ENCODE measurements around the gene RPAP2.
"Not testable (repeated sequence)": the region's sequence is repeated elsewhere in the genome, so short reads cannot be mapped to it uniquely, and the experiment has no call there.

RPAP2 gene

DNA sequence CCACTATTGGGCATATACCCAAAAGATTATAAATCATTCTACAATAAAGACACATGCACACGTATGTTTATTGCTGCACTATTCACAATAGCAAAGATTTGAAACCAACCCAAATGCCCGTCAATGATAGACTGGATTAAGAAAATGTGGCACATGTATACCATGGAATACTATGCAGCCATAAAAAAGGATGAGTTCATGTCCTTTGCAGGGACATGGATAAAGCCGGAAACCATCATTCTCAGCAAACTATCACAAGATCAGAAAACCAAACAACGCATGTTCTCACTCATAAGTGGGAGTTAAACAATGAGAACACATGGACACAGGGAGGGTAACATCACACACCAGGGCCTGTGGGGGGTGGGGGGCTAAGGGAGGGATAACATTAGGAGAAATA, 95.1 kb downstream of the RPAP2 start:
- H3K36me3 Mint-ChIP-seq; H3K4me1 Mint-ChIP-seq; H3K27ac Mint-ChIP-seq; ATAC-seq; DNase-seq (ENCODE audit: low spot score in 2 of 2); H3K4me3 Mint-ChIP-seq: not testable (repeated sequence)
- peaks cover 22% of the 10 kb centered on the region for H3K9me3 Mint-ChIP-seq

DNA sequence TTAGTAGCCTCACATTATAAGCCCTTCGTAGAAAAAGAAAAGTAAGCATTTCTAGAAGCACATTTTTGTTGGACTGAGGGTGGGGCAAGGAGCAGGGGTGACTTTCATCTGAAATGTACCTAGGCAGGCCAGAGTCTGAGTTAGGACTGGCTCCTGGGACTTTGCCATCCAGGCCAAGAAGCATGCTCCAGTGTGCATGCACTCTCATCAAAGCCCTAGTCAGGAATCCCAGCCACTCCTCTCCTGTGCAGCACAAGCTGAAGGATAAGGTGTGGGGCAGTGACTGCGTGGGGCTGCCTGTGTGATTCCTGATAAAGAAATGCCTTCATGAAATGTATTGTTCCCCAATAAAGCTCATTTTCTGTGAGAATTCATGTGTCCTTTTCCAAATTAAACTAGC, 99.7 kb downstream of the RPAP2 start:
- Mint-ChIP-seq H3K4me3 (no peak overlapping the region), H3K36me3 (no peaks in the 10 kb centered on the region), H3K9me3 (peaks cover 6% of the 10 kb centered on the region), H3K27ac (no peak overlapping the region), H3K4me1 (no peaks in the 10 kb centered on the region)
- DNase-seq (ENCODE audit: low spot score in 2 of 2) (no peak), ATAC-seq (no peak)

DNA sequence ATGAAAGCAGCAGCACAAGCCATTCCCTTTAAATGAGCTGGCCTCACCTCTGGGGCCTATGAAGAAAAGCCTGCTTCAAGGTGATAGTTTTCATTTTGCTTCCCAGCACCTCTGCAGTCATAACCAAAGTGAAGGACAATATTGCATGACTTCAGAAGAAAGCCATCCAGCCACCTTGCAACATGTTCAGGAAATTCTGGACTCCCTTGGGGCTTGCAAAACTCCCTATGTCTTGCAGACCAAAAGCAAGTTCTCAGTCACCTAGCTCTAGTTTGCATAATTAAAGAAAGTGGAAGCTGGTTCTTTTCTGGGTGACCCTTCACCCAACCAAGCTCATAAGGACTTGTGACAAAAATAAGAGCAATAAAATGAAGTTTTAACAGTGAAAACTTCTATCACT, 100.2 kb downstream of the RPAP2 start:
- H3K4me1 Mint-ChIP-seq, result no peaks in the 10 kb centered on the region
- ATAC-seq (peak; percentile 40), DNase-seq (ENCODE audit: low spot score in 2 of 2) (no peak)
- no peaks in the 10 kb centered on the region for H3K36me3 Mint-ChIP-seq
- H3K4me3 Mint-ChIP-seq, result no peak overlapping the region
- no peak overlapping the region for H3K27ac Mint-ChIP-seq
- peaks cover 8% of the 10 kb centered on the region for H3K9me3 Mint-ChIP-seq

DNA sequence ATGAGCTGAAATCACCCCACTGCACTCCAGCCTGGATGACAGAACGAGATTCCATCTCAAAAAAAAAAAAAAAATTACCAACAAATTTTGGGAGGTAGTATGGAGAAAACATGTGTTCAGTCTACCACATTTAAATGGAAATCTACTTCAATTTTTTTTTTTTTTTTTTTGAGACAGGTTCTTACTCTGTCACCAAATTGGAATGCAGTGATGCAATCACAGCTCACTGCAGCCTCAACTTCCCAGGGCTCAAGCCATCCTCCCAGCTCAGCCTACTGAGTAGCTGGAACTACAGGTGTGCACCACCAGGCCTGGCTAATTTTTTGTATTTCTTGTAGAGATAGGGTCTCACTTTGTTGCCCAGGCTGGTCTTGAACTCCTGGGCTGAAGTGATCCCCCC, 105.8 kb downstream of the RPAP2 start:
- Mint-ChIP-seq H3K9me3 (peaks cover 9% of the 10 kb centered on the region), H3K36me3 (no peaks in the 10 kb centered on the region), H3K4me1 (peaks cover 9% of the 10 kb centered on the region), H3K4me3 (no peak overlapping the region), H3K27ac (no peak overlapping the region)
- DNase-seq (ENCODE audit: low spot score in 2 of 2) (no peak), ATAC-seq (no peak)

DNA sequence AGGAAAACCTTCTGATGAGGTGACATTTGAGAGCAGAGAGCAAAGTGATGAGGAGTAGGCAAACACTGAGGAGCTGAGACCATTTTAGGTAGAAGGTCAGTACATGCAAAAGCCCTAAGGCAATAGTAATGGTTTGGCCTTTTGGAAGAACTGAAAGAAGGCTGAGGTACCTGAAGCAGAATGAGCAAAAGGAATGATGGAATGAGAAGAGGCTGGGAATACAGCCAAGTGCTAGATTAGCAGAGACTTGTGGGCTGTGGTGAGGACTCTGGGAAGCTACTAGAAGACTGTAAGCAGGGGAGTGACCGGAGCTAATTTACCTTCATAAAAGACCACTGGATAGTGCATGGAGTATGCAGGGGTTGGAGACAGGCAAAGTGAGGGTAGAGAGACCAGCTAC, 110.0 kb downstream of the RPAP2 start:
- Mint-ChIP-seq H3K9me3 (peaks cover 3% of the 10 kb centered on the region), H3K36me3 (no peaks in the 10 kb centered on the region), H3K4me3 (no peak overlapping the region), H3K4me1 (peaks cover 31% of the 10 kb centered on the region), H3K27ac (no peak overlapping the region)
- ATAC-seq, result no peak
- no peak for DNase-seq (ENCODE audit: low spot score in 2 of 2)

DNA sequence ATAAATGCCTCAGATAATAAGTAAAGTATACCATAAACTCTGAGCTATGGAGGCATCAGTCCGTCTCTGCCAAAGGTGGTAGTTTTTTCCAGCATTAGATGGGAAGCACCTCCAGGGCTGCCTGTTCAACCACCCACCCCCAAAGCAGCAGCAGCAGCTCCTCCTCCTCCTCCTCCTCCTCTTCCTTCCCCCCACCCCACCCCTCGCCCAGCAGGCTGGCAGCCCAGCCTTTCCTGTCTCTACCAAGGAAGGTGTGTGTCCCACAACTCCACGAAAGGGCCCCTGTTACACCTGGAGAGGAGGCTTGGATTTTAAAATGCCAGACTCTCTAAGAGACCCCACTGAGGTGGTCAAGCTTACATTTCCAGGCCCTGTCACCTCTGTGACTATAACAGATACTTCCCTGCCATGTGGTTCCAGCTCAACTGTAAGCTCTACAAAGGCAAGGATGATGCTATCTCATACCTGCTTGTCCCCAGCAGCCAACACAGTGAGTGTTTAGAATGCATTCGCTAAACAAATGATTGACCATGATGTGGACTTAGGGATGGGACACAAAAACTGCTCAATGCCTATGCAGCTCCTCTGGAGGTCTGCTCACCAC, 111.2 kb downstream of the RPAP2 start:
- no peak for DNase-seq (ENCODE audit: low spot score in 2 of 2)
- peak; percentile 9 for ATAC-seq
- Mint-ChIP-seq H3K36me3 (no peaks in the 10 kb centered on the region), H3K9me3 (no peaks in the 10 kb centered on the region), H3K4me3 (no peak overlapping the region), H3K27ac (no peak overlapping the region), H3K4me1 (peaks cover 31% of the 10 kb centered on the region)

DNA sequence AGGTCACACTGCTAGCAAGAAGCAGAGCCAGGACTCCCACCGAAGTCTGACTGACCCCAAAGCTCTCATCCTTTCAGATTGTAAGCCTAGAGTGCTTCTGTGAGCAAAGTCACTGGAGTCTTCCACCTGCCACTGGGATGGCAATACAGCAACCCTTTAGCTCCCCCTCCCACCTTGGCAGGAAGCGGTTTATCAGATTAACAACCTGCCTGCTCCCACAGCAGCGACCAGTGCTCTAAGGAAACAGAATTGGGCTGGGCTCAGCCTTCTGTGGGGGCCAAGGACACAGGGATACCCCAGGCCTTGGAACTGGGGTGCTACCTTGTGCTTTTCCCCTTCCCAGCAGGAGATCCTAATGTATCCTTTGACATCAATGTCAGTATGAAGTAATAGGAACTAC, 111.8 kb downstream of the RPAP2 start:
- no peak overlapping the region for H3K4me3 Mint-ChIP-seq
- peak; percentile 65 for ATAC-seq
- peak overlapping the region; percentile 35 for H3K27ac Mint-ChIP-seq
- no peak for DNase-seq (ENCODE audit: low spot score in 2 of 2)
- no peaks in the 10 kb centered on the region for H3K36me3 Mint-ChIP-seq
- peaks cover 31% of the 10 kb centered on the region for H3K4me1 Mint-ChIP-seq
- no peaks in the 10 kb centered on the region for H3K9me3 Mint-ChIP-seq

DNA sequence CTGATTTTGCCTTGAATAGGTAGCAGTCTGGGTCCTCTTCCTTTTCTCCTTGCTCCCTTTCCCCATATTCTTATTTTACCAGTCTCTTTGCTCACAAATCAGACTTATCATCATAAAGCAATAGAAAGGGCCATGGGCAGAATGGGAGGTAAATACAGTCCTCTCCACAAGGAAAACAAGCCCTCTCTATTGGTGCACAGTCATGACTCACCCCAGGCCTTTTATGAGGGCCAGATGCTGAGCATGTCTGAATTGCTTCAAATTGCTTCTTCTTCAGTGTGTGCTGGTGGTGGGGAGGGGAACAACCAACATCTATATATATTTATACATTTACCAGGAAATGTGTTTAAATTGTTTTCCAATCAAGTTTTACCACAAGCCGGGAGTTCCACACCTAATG, 112.7 kb downstream of the RPAP2 start:
- Mint-ChIP-seq H3K4me3 (no peak overlapping the region), H3K4me1 (peaks cover 31% of the 10 kb centered on the region), H3K9me3 (no peaks in the 10 kb centered on the region), H3K27ac (peak overlapping the region; percentile 35), H3K36me3 (no peaks in the 10 kb centered on the region)
- DNase-seq (ENCODE audit: low spot score in 2 of 2) (no peak), ATAC-seq (peak; percentile 70)

DNA sequence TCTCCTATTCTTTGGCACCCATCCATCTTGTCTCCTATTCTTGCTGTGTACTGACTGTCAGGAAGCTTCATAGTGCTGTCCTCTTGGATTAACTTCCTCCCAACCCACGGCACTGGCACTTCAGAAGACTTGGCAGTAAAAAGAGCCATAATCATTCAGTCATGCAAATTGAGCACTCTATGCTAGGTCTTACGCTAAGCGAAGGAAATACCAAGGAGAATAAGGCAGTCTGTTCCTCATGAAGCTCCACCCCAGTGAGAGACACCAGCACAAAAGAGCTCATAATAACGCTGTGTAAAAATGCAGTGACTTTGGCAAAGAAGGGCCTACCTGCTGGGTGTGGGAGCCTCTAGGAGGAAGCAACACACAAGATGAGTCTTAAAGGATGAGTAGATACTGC, 120.8 kb downstream of the RPAP2 start:
- no peak for ATAC-seq

DNA sequence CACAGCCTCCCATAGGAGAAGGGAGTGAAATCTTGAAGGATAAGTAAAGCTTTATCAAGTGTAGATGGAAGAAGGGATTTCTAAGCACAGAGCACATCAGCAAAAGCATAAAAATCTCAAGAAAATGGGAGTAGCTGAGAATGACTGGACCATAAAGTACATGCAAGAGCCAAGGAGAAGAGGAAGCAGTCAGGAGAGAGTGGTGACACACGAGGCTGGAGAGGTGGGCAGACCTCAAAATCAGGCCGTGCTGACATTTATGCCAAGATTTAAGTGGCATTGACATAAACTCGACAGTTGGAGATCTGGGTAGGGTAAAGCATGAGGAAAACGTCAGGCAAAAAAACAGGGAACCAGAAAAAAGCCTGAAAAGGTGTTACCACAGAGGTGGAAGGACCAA, 125.5 kb downstream of the RPAP2 start:
- H3K9me3 Mint-ChIP-seq, result no peaks in the 10 kb centered on the region
- ATAC-seq, result no peak
- H3K4me3 Mint-ChIP-seq, result no peak overlapping the region
- peaks cover 10% of the 10 kb centered on the region for H3K4me1 Mint-ChIP-seq
- no peak for DNase-seq (ENCODE audit: low spot score in 2 of 2)
- H3K36me3 Mint-ChIP-seq, result no peaks in the 10 kb centered on the region
- H3K27ac Mint-ChIP-seq, result no peak overlapping the region

More for the DNA sequence above, 120.8 kb downstream of the RPAP2 start:
- peaks cover 10% of the 10 kb centered on the region for H3K4me1 Mint-ChIP-seq
- no peaks in the 10 kb centered on the region for H3K9me3 Mint-ChIP-seq
- DNase-seq (ENCODE audit: low spot score in 2 of 2), result no peak
- no peak overlapping the region for H3K27ac Mint-ChIP-seq
- H3K4me3 Mint-ChIP-seq, result no peak overlapping the region
- H3K36me3 Mint-ChIP-seq, result no peaks in the 10 kb centered on the region

DNA sequence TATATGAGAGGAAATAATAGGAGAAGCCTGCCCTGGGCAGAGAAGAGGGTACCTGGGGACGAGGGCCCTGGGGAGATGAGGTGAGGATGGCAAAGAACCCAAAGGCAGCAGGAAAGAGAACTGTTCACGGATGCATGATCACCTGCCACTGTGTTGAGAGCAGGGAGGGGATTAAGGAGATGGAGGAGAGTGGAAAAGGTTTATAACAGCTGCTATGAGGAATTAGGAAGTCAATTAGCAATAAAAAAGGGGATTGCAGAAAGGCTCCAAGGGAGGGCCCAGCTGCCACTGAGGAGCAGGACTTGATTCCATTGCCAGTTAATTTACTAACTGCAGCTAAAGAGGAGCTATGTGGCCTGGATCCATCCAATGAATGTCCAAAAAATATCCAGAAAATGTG, 126.8 kb downstream of the RPAP2 start:
- no peaks in the 10 kb centered on the region for H3K36me3 Mint-ChIP-seq
- no peak overlapping the region for H3K27ac Mint-ChIP-seq
- H3K9me3 Mint-ChIP-seq, result no peaks in the 10 kb centered on the region
- no peak for DNase-seq (ENCODE audit: low spot score in 2 of 2)
- no peak for ATAC-seq
- H3K4me3 Mint-ChIP-seq, result no peak overlapping the region
- peaks cover 10% of the 10 kb centered on the region for H3K4me1 Mint-ChIP-seq

DNA sequence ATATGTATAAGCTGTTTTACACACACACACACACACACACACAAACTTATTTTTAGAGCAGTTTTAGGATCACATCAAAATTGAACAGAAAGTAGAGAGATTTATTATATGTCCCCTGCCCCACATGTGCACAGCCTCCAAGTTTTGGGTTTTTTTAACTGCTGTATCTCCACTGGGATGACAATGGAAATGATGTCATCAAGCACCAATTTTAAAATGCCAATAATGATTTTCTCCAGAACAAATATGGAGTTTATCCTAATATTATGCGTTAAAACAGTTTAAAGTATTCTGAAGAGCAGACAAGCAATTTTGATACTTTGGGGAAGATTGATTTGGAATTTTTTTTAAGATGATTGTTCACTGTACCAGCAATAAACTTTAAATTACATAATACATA, 131.2 kb downstream of the RPAP2 start:
- no peak overlapping the region for H3K27ac Mint-ChIP-seq
- no peaks in the 10 kb centered on the region for H3K9me3 Mint-ChIP-seq
- no peak overlapping the region for H3K4me3 Mint-ChIP-seq
- ATAC-seq, result no peak
- no peaks in the 10 kb centered on the region for H3K4me1 Mint-ChIP-seq
- DNase-seq (ENCODE audit: low spot score in 2 of 2), result no peak
- H3K36me3 Mint-ChIP-seq, result no peaks in the 10 kb centered on the region

DNA sequence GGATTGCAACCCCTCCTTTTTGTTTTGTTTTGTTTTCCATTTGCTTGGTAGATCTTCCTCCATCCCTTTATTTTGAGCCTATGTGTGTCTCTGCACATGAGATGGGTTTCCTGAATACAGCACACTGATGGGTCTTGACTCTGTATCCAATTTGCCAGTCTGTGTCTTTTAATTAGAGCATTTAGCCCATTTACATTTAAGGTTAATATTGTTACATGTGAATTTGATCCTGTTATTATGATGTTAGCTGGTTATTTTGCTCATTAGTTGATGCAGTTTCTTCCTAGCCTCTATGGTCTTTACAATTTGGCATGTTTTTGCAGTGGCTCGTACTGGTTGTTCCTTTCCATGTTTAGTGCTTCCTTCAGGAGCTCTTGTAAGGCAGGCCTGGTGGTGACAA, 135.7 kb downstream of the RPAP2 start:
- not testable (repeated sequence) for H3K36me3 Mint-ChIP-seq; DNase-seq (ENCODE audit: low spot score in 2 of 2); H3K9me3 Mint-ChIP-seq; H3K4me1 Mint-ChIP-seq; H3K4me3 Mint-ChIP-seq; H3K27ac Mint-ChIP-seq; ATAC-seq

DNA sequence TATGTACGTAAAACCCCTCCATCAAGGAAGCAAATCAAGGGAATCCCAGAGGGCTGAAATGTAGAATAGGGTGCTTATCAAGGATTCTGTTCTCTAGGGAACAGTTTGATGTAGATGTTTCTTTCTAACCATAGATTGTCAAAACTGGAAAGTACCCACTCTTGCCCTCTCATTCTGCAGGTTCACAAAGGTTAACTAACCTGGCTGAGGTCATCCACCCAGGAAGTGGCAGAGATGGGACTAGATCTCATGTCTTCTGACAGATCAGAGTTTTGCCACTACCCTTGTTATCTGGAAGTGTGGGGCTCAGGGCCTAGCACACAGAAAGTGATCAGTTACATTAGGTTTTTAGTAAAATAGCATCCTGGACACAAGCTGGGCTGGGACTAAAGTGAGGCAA, 140.4 kb downstream of the RPAP2 start:
- peaks cover 3% of the 10 kb centered on the region for H3K9me3 Mint-ChIP-seq
- ATAC-seq (peak; percentile 75), DNase-seq (ENCODE audit: low spot score in 2 of 2) (no peak)
- H3K27ac Mint-ChIP-seq, result no peak overlapping the region
- H3K36me3 Mint-ChIP-seq, result no peaks in the 10 kb centered on the region
- peaks cover 13% of the 10 kb centered on the region for H3K4me1 Mint-ChIP-seq
- H3K4me3 Mint-ChIP-seq, result no peak overlapping the region

DNA sequence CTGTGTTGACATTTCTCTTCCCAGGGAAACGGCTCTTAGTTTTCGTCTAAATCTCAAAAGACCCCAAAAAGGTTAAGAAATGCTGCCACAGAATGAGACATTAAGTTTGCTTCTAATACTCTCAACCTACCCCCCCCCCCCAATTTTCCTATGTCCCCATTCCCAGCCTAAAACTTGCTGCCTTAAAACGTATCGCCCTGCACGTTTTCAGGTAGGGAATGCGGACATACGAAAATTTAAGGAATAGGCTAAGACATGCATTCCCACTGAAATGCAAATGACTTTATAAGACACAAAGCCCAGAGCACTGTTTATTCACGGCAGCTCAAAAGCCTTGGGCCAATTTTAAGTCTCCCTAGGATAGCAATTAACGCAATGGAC, 142.4 kb downstream of the RPAP2 start:
- no peak for ATAC-seq
- no peak for DNase-seq (ENCODE audit: low spot score in 2 of 2)
- no peaks in the 10 kb centered on the region for H3K36me3 Mint-ChIP-seq
- H3K4me3 Mint-ChIP-seq, result no peak overlapping the region
- peaks cover 15% of the 10 kb centered on the region for H3K4me1 Mint-ChIP-seq
- no peak overlapping the region for H3K27ac Mint-ChIP-seq
- no peaks in the 10 kb centered on the region for H3K9me3 Mint-ChIP-seq

DNA sequence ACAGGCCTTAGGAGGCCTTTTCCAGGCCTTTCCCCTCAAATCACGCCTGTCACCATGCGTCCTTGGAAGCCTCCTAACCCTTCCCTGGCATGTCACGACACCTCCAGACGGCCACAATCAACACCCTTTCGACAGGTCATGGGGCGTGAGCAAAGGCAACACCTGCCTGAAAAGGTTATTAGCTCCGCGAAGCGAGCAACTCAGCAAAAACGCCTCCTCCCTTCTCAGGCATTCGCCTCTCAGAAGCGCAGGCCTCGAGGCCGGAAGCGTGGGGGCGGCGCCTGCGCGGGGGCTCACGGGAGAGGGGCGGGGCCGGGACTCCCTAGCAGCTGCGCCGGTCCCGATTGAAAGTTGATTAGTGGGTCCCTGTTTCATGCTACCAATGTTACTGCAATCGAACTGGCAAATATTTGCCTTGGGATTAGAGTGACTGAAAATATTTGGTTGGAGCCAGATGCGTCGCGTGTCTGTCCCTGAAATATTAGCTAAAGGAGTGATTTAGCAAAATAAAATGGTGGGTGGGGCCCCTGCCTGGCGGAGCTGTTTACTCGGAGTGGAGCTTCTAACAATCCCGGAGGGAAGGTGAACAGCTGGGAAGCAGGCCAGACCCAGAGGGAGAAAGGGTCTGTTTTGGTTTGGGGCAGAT, 143.0 kb downstream of the RPAP2 start:
- no peak for ATAC-seq

More for the DNA sequence above, 143.0 kb downstream of the RPAP2 start:
- Mint-ChIP-seq H3K4me1 (peaks cover 15% of the 10 kb centered on the region), H3K4me3 (no peak overlapping the region), H3K36me3 (no peaks in the 10 kb centered on the region), H3K27ac (no peak overlapping the region), H3K9me3 (no peaks in the 10 kb centered on the region)
- no peak for DNase-seq (ENCODE audit: low spot score in 2 of 2)
